ENCODE measurements around the gene ADRB2.
"Not testable (repeated sequence)": the region's sequence is repeated elsewhere in the genome, so short reads cannot be mapped to it uniquely, and the experiment has no call there.

ADRB2 gene

DNA sequence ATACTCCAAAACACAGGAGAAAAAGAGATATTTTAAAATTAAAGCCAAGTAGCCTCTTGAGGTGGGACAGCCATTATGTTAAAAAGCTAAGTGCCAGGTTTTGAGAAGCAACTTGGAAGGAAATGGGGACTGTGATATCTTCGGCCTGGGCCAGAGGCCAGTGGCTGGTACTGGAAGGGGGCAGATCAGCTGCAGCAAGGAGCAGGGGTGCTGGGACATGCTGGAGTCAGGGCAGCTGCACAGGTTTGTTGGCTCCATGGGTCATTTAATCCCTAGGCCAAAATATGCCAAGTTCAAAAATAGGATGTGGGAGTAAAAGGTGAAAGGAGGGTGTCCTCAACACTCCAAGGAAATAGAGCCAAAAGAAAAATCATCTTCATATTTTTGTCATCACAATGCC is 30.0 kb downstream of the ADRB2 start:
- DNase-seq, result no peak

DNA sequence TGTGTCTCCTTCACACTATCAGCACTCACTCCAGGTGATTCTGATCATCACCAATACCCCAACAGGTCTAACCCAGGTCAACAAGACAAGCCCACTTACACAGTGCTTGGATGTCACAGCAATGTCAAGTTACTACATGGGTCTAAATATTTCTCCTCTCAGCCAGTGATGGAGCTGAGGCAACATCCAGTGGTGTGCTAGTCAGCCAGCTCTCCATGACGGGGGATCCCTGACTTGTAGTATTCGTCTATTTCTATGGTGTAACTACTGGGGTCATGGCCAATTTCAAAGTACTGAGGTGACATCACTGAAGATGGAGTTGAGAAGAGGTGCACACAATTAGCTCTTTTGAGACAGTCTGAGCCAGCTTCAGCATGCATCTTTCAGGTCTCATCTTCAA is 31.1 kb downstream of the ADRB2 start:
- no peak for DNase-seq

DNA sequence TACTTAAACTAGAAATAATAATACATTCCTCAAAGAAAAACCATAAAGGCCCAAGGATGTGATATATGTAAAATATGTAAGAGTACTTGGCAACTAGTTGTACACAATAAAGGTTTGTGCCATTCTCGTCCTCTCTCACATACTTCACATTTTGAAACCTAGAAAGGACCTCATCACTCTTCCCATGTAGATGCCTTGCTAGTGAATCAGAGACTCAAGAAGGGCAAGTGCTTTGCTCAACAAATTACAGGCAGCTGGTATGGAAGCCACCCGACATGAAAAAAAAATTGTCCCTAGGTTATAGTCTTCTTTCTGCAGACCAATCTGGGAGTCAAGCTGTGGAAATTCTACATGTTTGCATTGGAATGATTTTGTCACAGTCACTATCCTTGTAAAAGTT is 31.7 kb downstream of the ADRB2 start:
- DNase-seq, result no peak

DNA sequence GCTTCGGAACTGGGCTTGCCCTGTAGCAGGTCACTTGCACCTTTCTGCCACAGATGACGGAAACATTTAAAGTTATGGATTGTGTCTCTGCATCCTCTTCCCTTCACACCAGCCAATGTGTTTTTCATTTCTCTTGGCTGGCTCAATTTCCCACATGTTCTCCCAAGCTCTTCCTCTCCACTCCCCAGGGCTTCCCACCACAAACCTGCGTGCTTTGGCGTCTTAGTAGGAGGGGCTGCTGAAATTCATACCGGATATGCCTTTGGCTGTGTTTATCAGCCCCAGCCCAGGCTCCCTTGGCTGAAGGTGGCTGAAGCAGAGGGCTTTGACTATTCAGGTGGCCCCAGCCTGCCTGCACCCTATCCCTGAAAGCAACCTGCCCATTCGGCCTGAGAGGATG is 32.1 kb downstream of the ADRB2 start:
- DNase-seq, result no peak

DNA sequence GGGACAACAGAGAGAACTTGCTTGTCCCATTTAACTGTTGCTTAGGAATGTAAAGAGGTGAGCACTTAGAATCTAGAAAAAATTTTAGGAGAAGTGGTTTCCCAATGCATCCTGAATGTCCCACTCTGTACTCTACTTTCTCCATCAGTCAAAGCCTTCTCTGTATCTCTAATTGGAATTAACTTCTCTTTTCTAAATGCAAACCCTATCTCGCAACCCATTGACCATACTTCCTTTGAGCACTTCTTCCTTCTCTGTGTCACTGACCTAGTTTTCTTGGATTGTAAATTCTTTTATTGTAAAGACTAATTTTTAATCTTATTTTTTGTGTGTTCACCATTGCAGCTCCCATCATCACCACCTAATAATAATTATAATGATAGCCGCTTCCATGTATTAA is 33.3 kb downstream of the ADRB2 start:
- no peak for DNase-seq

DNA sequence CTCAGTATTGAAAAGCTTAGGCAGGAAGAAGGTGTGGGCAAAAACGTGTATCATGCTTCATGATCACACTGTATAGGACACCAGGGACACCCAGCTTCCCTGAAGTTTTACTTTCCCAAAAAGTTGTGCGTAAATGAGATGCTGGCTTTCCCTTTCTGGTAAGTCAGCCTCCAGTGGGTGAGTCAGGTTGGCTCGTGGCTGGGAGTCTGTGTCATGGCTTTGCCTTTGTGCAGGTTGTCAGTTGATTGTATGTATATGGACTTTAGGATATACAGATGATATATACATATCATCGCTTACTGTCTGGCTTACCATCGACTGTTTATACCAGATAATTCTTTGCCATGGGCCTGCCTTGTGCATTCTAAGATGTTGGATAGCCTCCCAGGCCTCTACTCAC is 34.2 kb downstream of the ADRB2 start:
- no peak for DNase-seq

DNA sequence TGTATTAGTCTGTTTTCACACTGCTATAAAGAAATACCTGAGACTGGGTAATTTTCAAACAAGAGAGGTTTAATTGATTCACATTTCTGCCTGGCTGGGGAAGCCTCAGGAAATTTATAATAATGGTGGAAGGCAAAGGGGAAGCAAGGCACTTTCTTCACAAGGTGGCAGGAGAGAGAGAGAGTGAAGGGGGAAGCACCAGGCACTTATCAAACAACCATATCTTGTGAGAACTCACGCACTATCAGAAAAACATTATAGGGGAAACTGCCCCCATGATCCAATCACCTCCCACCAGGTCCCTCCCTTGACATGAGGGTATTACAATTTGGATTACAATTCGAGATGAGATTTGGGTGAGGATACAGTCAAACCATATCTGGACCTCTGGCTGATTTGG is 34.7 kb downstream of the ADRB2 start:
- no peak for DNase-seq

DNA sequence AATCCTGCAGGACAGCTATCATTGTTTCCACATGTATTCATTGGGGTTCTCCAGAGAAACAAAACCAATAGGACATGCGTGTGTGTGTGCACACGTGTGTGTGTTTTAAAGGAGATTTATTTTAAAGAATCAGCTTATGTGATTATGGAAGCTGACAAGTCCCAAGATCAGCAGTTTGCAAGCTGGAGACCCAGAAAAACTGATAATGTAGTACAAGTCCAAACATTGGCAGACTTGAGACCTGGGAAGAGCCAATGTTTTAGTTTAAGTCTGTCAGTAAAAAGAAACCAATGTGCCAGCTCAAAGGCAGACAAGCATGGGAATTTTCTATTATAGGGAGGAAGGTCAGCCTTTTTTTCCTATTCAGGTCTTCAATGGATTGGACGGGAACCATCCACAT is 35.3 kb downstream of the ADRB2 start:
- no peak for DNase-seq

DNA sequence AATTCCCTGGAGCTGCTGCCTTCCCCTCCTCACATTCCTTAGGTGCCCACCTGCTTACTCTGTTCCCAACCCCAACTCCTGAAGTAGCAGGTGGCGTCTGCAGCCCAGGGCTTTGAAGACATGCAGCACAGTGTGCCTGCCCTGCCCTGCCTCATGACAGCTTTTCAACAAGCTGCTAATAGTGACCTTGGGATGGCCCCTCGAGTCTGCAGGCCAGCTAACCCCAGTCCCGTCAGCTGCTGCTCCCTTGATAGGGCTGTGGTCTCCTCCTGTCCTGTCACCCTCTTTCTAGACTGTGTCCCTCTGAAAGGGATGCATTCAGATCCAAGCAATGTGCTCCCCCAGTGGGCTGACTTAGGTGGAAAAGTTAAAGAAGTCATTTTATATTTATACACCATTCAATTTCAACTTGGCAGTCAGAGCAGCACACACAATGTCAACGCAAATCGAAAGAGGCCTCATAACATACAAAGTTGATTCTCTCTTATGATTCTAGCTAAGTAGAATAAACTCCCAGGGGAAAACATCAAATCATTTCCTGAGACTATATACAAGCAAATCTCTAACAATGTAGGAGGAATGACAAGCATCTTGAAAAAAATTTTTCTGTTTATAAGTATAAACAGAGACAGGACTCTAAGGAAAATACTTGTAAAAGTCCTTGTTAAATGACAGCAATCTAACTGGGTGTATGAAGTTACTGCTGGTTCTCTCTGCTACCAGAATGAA is 37.9 kb downstream of the ADRB2 start:
- DNase-seq, result no peak

DNA sequence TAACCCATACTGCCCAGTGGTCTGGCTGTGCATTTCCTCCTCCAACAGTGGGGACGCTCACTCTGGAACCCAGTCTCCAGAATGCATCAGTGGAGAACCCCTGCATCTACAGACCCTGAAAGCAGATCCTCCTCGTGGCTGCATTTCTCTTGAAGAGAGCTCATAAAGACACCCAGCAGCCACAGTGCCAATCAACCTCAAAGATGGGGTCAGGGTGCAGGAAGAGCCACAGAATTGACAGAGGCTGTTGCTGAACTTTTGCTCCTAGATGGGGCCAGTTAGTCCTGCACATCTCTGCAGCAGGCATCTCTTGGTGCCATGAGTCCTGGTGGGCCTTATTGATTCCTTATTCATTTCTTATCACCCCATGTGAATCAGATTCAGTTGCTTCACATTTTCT is 39.6 kb downstream of the ADRB2 start:
- no peak for DNase-seq

DNA sequence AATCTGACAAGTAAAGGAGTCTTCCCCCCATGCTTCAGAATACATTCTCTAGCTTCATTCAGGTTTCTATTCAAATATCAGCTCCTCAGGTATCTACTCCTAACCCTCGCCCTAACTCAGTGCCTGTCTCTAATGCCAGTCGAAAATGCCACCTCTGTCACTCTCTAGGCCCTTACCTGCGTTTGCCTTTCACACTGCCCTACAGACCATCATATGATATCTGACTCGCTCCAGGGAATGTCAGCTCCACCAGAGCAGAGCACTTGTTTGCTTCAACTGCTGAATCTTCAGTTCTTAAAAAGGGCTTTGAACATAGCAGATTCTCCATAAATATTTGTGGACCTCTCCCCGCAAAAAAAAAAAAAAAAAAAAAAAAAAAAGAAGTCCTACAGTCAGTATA is 46.7 kb downstream of the ADRB2 start:
- DNase-seq, result no peak

DNA sequence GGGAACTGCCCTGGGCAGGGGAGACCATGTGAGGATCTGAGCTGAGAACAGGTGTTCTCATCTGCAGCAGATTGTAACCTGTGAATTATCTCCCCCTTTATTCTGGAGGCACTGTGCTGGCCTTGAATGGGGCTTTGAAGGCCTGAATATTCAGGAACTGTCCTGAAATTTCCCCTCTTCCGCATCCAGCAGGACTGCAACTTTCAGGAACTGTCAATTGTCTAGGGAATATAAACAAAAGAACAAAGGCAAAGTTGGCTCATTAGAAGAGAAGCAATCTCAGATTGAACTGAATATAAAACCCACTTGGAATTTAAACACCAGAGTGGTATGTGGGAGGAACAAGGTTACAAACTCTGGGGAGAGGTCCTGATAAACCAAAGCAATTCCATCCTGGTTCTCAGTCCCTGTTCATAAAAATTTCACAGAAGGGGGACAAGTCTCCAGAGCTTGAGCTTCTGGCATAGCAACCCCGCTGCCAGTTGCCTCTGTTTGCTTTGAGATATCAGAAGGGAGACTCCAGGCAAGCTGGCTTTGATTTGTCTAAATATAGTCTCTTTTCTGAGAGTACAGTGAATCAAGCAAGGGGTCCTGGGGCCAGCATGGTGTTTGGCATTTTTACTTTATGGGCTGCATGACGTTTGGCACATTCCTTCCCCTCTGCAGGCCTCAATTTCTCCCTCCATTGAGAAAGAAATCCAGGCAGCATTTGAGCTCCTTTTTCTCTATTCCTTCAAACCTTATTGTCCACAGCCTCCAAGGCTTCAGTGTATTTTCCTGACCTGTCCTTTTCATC is 47.5 kb downstream of the ADRB2 start:
- no peak for DNase-seq

DNA sequence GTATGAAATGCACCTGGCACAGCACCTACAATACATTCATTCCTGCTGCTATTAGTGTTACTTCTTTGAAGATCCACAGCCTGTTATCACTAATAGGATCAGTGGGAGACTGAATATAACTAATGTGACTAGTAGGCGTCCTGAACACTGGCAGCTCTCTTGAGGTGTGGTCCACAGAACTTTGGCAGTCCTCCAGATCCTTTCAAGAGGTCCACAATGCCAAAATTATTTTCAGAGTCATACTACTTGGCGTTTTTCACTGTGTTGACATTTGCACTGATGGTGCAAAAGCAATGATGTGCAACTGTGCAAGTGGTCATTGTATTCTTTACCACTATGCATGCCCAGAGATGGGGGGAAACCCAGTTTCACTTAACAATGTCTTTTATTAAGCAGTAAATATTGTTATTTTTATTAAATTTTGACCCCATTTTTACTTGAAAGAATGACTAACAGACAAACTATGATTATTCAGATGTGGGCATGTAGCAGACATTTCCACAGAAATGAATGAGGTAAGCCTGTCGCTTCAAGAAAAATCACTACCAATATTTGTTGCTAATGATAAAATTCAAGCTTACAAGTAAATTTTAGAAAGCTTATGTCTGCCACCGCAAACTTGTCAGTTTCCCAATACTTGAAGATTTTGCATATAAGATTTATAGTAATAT is 48.9 kb downstream of the ADRB2 start:
- DNase-seq, result no peak

DNA sequence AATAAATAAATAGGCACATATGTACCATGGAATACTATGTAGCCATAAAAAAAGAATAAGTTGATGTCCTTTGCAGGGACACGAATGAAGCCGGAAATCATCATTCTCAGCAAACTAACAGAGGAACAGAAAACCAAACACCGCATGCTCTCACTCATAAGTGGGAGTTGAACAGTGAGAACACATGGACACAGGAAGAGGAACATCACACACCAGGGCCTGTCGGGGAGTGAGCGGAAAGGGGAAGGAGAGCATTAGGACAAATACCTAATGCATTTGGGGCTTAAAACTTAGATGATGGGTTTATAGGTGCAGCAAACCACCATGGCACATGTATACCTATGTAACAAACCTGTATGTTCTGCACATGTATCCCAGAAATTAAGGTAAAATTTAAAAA is 51.0 kb downstream of the ADRB2 start:
- not testable (repeated sequence) for DNase-seq
